ENCODE measurements around the gene CAMTA1. TPM values are rescaled to one million over a fixed set of nuclear protein-coding genes. Genes with fewer than 3 reads are reported as not detected.

CAMTA1 gene
- total and polyA plus RNA-seq, 4 donors: 18.0 to 93.5 (median 35.8) TPM

- no peak for DNase-seq (ENCODE audit: low spot score)
- no peaks in the 10 kb centered on the region for H3K9me3 ChIP-seq (ENCODE audit: control insufficient read depth in 4 of 4, low read length in 3 of 4)
- no peak overlapping the region for H3K27ac ChIP-seq (ENCODE audit: low read depth in 1 of 2, low read length in 2 of 2)
- H3K9ac ChIP-seq (ENCODE audit: low read depth in 1 of 2, low read length in 2 of 2): no peak overlapping the region
- H3K27me3 ChIP-seq (ENCODE audit: control insufficient read depth in 4 of 4, insufficient read depth in 4 of 4, low read length in 3 of 4): no peaks in the 10 kb centered on the region
- TF ChIP-seq CTCF (IDR thresholded peaks at IDR 0.05; ENCODE audit: low read depth, low read length, missing input control): no peak
- TF ChIP-seq HNF4A (conservative IDR thresholded peaks at IDR 0.05): no peak
- TF ChIP-seq RXRA (IDR thresholded peaks at IDR 0.05): no peak
- no peak for TF ChIP-seq GABPA (IDR thresholded peaks at IDR 0.05 in 1 of 2, conservative IDR thresholded peaks at IDR 0.05 in 1 of 2)
- TF ChIP-seq ZBTB33 (IDR thresholded peaks at IDR 0.05): no peak
- TF ChIP-seq MAX (IDR thresholded peaks at IDR 0.05): no peak
- TF ChIP-seq FOXA1 (IDR thresholded peaks at IDR 0.05): no peak
- H3K4me3 ChIP-seq (ENCODE audit: low read depth in 1 of 3, low read length in 3 of 3): no peak overlapping the region
- no peaks in the 10 kb centered on the region for H3K36me3 ChIP-seq (ENCODE audit: control insufficient read depth in 4 of 4, insufficient read depth in 3 of 4, low read depth in 1 of 4, low read length in 3 of 4)
- 87% methylated on average over 12 of the region's 12 CpGs for WGBS
- no peaks in the 10 kb centered on the region for H3K4me1 ChIP-seq (ENCODE audit: control insufficient read depth in 4 of 4, insufficient read depth in 4 of 4, low read length in 3 of 4)
These were observed 741.8 kb downstream of the CAMTA1 start for GRCh38 chr1:7526867-7527732.

GRCh38 chr1:7527733-7528045, 742.4 kb downstream of the CAMTA1 start:
- H3K27ac ChIP-seq (ENCODE audit: low read depth in 1 of 2, low read length in 2 of 2): no peak overlapping the region
- H3K9ac ChIP-seq (ENCODE audit: low read depth in 1 of 2, low read length in 2 of 2): no peak overlapping the region
- 96% methylated on average over 7 of the region's 7 CpGs for WGBS
- no peaks in the 10 kb centered on the region for H3K4me1 ChIP-seq (ENCODE audit: control insufficient read depth in 4 of 4, insufficient read depth in 4 of 4, low read length in 3 of 4)
- no peak overlapping the region for H3K4me3 ChIP-seq (ENCODE audit: low read depth in 1 of 3, low read length in 3 of 3)
- H3K36me3 ChIP-seq (ENCODE audit: control insufficient read depth in 4 of 4, insufficient read depth in 3 of 4, low read depth in 1 of 4, low read length in 3 of 4): no peaks in the 10 kb centered on the region
- DNase-seq (ENCODE audit: low spot score): no peak
- H3K9me3 ChIP-seq (ENCODE audit: control insufficient read depth in 4 of 4, low read length in 3 of 4): no peaks in the 10 kb centered on the region
- no peak for TF ChIP-seq YY1 (IDR thresholded peaks at IDR 0.05)
- TF ChIP-seq ATF3 (IDR thresholded peaks at IDR 0.05): no peak
- no peak for TF ChIP-seq FOXA2 (IDR thresholded peaks at IDR 0.05)
- no peak for TF ChIP-seq REST (IDR thresholded peaks at IDR 0.05)
- no peak for TF ChIP-seq EGR1 (IDR thresholded peaks at IDR 0.05; ENCODE audit: low read depth in 2 of 2)
- no peak for TF ChIP-seq RXRA (IDR thresholded peaks at IDR 0.05)
- no peak for TF ChIP-seq FOXA1 (IDR thresholded peaks at IDR 0.05)
- no peak for TF ChIP-seq JUND (IDR thresholded peaks at IDR 0.05)
- TF ChIP-seq CTCF (IDR thresholded peaks at IDR 0.05; ENCODE audit: low read depth, low read length, missing input control): no peak
- no peak for TF ChIP-seq RAD21 (IDR thresholded peaks at IDR 0.05)
- no peaks in the 10 kb centered on the region for H3K27me3 ChIP-seq (ENCODE audit: control insufficient read depth in 4 of 4, insufficient read depth in 4 of 4, low read length in 3 of 4)

Data from liver (tissue), 9 donors.